NCI-H2029 treated with DMSO at 0.1 percent for 48 hours (cell line): Measurements from ENCODE around the gene P2RX6.
"Not testable (repeated sequence)": the region's sequence is repeated elsewhere in the genome, so short reads cannot be mapped to it uniquely, and the experiment has no call there.

Source experiments
- DNase-seq: peaks from one replicate; lab custom pipeline; 2025; lab: John Stamatoyannopoulos, UW

The P2RX6 gene

DNA sequence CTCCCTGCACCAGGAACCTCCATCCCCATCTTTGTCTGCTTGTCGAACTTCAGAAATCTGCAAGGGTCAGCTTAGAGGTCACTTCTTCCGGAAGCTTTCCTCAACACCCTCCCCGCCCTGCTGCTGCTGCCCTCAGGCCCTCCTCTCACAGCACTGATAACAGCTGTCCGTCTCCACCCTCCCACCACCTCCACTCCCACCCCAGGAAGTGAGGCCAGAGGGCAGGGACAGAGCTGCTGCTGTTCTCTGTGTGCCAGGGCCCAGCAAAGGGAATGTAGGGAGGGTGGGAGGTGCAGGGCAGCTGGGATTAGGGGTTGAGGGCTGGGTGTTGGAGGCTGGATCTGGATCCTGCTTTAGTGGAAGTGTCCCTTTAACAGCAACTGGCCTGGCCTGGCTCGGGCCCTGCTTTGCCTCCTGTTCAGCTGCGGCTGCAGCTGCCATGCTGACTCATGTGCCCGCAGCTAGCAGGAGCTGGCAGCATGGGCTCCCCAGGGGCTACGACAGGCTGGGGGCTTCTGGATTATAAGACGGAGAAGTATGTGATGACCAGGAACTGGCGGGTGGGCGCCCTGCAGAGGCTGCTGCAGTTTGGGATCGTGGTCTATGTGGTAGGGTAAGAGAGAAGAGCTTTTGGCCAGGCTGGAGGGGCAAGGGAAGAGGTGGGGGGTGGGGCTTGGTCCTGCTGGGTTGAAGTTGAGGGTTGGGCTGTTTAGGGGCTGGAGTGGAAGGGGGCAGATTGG, at the start of gene P2RX6:
TSS of gene P2RX6 (plus strand) at position 440 of the 740 bp plus-strand sequence. CDS start at position 450, 10 bp downstream.
- no peak for DNase-seq

DNA sequence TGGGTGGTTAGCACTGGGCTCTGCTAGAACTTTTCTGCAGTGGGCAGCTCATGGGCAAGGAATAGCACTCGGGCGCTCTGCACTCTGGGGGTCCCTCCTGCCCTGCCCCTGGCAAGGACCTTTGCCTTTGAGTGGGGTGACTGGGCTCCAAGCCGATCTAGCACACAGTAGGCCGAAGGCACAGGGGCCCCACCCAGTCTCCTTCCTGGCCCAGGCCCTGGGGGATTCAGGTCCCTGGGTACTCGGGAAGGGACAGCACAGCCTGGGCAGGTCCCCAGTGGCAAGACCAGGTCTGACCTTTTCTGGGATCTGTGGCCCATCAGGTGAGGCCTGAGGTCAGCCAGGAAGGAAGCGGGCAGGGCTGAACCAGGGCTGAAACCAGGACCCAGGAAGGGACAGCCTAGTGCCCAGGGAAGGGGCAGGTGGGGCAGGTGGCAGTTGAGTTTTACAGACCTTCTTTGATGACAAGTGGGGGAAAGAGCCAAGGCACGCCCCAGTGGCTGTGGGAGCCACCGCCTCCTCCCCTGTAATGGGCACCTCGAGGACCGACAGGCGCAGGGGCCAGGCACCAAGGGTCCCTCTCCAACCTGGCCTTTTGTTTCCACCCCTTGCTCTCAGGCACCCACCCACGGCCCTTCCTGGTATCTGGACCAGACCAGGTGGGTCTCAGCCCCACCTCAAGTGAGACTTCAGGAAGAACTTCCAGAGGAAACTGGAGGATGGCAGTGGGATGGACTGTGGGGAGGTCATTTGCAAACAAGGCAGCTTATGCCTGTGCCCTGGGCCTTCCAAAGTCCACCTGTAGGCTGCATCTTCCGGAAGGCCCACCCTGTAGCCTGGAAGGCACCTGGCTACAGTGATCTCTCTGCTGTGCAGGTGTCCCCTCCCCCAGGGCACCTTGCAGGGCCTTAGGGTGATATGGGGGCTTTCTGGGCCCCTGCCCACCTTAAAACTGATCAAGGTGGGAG, 48.8 kb upstream of the P2RX6 start:
- DNase-seq = no peak

DNA sequence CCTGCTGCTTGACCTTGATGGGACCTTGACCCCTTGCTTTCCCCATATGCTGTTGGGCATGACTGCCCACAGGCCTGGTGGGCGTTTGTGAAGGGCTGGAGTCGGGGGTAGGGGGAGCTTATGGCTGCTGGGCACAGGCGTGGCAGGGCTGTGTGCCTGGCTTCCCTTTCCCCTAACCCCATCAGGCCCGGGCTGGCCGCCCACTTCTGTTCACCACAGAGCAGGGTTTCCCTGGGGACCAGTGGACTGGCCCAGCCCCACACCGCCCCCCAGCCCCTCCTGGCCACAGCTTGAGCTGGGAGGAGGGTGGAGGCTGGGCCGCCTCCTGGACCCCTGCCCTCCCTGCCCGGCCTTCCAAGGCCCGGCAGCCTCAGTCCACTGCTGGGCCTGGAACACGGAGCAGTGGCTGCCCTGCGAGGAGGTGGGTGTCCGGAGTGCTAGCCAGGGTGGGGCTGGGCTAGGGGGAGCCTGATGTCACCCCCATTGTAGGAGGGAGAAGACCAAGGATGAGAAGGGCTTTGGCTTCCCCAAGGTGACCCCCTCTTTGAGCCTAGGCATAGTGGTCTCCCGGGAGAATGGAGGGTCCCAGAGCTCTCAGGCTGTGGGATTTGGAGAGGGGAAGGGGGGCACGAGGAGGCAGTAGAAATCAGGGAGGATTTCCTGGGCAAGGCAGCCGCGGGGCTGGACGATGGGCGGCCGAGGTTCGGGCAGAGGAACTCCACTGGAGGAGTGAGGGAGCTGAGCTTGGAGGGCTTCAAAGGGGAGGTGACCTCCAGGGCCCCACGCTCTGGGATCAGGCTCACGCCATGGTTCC, 47.9 kb upstream of the P2RX6 start, which contains the start of gene AIFM3:
TSS of gene AIFM3 (plus strand) at position 373 of the 814 bp plus-strand sequence. CDS start 690 bp downstream, outside the sequence.
- no peak for DNase-seq

DNA sequence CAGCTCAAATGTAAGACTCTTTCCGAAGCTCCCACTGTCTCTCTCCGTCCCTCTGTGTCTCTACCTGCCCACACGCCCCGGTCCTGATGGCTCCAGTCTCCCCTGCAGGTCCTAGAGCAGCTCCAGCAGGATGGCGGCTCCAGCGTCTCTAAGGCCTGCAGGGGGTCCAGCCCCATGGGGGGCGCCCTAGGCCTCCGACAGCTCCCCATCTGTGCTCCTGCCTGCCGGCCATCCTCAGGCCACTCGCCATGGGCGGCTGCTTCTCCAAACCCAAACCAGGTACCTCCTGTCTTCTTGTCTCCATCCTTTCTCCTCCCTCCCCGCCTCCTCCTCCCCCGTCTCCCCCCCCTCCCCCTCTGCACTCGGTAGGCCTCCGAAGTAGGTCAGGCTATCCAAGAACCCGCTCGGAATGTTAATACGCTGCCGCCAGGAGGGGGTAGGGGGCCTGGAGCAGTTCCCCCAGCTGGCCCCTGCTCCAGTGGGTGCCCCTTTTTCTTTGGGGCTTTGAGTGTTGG, 47.2 kb upstream of the P2RX6 start:
- no peak for DNase-seq

DNA sequence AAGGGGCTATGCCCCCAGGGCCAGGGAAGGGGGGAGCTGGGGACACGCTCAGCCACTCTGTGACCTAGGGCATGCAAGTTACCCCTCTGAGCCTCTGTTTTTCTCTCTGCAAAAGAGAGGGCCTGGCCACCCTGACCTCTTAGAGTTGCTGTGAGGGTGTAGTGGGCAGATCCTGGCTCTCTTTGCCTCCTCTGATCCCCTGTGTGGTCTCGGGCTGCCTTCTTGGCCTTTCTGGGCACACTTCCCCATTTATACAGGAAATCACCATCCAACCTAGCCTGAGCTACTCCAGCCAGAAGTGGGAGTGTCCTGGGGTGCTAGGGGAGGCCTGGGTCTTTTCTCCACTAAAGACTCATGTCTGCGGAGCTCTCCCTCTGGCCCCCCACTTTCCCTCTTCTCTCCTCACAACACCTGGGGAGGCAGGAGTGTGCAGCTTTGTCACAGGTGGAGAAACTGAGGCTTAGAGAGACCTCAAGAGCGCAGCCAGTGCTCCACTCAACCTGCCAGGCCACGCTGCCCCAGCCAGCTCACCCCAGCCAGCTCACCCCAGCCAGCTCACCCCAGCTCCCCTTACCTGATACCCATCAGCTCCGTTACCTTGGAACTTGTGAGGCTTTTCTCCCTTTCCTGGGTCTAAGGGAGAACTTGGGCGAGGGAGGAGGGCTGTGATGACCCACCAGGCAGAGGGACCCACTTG, 46.5 kb upstream of the P2RX6 start:
- DNase-seq = no peak

DNA sequence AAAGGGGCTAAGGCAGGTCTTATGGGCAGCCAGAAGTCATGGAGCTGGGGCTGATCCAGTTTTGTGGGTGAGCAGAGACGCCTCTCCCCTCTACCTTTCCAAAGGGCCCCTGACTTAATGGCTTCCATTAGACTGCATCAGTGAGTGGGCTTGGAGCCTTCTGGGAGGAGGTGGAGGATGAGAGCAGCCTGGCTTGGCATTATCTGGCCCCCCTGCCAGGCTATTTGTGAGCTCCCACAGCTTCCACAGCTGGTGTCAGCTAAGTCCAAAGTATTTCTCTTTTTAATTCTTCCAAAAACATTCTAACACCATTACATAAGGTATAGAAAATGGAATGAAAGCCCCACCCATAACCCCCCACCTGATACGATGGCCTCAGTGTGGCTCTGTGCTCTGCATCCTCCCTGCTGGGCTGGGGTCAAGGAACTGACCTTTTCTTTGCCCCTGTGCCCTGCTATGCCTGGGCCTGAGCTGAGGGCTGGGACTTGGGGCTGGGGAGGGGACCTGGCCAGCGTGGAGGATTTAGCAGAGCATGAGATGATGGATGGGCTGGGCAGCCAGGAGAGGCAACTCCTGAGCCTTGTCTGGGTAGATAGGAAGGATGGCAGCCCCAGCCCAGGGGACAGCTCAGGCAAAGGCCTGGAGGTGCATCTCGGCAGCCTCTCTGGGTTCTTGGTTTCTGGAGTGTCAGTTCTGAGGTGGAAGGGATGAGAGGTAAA, 43.9 kb upstream of the P2RX6 start:
- DNase-seq = no peak

DNA sequence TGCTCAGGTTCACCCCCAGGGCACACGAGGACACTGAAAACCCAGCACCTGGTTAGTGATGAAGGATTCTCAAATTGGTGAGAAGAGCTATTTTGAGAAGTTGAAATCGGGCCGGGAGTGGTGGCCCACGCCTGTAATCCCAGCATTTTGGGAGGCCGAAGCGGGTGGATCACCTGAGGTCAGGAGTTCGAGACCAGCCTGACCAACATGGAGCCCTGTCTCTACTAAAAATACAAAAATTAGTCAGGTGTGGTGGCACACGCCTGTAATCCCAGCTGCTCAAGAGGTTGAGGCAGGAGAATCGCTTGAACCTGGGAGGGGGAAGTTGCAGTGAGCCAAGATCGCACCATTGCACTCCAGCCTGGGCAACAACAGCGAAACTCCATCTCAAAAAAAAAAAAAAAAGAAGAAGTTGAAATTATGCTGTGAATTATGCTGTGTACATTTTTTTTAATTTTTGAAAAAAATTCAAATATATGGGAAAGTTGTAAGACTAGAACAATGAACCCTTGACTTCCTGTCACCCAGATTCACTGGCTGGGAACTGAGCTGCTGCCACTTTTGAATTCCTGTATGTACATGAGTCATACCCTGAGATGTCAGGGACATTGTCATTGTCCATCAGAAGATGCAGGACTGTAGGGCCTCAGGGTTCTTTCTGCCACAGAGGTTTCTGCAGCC, 42.8 kb upstream of the P2RX6 start:
- not testable (repeated sequence) for DNase-seq

DNA sequence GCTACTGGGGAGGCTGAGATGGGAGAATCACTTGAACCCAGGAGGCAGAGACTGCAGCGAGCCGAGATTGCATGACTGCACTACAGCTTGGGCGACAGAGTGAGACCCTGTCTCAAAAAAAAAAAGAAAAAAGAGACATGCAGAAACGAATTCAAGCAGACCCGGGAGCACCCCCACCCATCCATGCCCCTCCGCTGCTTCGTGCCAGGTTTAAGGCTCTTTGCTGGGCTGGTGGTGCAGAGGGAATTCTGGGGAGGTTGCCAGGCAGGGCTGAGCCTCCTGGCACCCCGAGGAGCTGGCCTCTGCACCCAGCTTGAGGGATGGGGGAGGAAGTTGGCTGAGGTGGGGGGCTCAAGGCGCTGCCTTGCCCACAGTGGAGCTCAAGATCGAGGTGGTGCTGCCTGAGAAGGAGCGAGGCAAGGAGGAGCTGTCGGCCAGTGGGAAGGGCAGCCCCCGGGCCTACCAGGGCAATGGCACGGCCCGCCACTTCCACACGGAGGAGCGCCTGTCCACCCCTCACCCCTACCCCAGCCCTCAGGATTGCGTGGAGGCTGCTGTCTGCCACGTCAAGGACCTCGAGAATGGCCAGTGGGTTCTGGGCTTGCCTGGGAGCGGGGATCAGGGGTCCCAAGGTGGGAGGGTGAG, 41.9 kb upstream of the P2RX6 start:
- DNase-seq = no peak

DNA sequence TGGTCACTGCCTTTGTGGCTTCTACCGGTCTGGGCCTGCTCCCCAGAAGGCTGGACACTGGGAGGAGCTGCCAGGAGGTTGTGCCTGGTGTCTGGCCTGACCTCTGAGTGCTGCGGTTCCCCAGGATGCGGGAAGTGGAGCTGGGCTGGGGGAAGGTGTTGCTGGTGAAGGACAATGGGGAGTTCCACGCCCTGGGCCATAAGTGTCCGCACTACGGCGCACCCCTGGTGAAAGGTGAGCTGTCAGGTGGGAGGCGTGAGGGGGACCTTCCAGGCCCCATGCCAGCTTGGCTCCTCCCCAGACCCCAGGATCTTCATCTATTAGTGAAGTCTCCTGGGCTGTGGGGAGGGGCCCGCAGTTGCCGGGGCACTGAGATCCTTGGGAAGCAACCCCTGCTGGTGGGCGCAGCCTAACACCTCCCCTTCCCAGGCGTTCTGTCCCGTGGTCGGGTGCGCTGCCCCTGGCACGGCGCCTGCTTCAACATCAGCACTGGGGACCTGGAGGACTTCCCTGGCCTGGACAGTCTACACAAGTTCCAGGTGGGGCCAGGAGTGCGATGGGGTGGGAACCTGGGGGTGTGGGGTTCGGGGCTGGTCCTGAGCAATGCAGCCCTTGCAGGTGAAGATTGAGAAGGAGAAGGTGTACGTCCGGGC, 41.2 kb upstream of the P2RX6 start:
- no peak for DNase-seq

DNA sequence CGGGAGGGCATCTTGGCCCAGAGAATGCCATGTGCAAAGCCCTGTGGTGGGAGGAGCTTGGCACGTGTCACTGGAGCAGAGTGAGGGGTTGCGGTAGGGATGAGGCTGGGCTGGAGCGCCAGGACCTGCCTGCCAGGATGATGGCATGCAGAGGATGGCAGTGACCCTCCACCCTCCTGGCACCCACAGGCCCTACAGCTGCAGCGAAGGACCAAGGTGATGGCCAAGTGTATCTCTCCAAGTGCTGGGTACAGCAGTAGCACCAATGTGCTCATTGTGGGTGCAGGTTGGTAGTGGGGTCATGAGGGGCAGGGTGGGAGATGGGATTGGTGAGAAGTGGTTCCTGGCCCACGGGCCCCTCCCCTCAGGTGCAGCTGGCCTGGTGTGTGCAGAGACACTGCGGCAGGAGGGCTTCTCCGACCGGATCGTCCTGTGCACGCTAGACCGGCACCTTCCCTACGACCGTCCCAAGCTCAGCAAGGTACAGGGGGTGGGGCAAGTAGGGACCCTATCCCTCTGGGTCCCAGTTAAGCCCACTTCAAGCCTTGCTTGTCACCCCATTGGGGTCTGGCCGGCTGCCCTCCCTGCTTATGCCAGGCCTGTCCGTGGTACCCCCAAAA, 40.5 kb upstream of the P2RX6 start:
- peak; percentile 10 for DNase-seq

DNA sequence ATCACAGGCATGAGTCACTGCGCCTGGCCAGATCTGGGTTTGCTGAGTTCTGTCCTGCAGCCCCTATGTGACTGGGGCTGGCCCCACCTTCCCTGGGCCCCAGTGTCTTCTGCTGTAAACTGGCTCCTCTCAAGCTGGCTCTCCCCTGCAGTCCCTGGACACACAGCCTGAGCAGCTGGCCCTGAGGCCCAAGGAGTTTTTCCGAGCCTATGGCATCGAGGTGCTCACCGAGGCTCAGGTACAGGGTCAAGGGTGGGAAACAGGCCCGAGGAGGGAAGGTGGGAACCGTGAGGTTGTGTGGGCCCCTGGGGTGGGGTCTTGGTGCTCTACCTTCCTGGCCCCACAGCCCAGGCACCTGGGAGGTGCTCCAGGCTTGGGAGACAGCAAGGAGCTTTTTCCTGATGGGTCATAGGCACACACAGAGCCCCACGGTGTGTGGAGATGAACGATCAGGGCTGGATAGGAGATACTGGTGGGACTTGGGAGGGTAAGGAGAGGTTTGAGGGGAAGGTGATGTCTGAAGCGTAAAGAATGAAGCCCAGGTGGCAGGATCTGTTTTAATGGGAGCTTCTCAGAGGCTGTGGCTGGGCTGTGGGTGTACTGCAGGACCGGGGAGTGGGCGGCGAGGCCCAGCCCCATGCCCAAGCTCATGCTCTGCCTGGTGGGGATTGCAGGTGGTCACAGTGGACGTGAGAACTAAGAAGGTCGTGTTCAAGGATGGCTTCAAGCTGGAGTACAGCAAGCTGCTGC, 39.2 kb upstream of the P2RX6 start:
- no peak for DNase-seq

DNA sequence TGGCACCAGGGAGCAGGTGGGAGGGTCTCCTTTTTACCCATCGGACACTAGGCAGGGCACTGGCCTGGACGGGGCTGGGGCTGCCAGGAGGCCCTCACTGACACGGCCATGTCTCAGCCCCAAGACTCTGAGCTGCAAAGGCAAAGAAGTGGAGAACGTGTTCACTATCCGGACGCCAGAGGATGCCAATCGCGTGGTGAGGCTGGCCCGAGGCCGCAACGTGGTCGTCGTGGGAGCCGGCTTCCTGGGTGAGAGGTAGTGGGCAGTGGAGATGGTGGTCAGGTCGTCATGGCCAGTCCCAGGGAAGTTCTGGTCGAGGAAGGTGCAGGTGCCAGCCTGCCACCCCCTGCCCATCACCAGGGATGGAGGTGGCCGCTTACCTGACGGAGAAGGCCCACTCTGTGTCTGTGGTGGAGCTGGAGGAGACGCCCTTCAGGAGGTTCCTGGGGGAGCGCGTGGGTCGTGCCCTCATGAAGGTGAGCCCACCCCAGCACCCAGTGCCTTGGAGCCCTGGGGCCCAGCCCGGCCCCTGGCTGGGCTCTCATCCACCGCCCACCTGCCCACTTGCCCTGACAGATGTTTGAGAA, 38.6 kb upstream of the P2RX6 start:
- no peak for DNase-seq

DNA sequence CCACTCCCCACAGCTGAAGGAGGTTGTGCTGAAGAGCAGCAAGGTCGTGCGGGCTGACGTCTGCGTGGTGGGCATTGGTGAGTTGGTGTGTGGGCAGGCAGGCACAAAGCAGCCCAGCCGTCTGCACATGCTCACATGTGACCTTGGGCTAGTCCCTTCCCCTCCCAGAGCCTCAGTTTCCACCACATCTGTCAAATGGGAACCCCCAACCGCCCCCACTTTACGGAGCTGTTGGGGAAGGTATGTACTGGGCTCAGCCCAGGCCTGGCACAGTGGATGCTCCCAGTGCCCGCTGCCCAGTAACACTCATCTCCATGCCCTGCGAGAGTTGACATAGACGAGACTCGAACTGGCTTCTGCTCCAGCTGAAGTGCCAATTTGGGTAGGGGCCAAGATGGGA, 37.9 kb upstream of the P2RX6 start:
- DNase-seq = no peak

DNA sequence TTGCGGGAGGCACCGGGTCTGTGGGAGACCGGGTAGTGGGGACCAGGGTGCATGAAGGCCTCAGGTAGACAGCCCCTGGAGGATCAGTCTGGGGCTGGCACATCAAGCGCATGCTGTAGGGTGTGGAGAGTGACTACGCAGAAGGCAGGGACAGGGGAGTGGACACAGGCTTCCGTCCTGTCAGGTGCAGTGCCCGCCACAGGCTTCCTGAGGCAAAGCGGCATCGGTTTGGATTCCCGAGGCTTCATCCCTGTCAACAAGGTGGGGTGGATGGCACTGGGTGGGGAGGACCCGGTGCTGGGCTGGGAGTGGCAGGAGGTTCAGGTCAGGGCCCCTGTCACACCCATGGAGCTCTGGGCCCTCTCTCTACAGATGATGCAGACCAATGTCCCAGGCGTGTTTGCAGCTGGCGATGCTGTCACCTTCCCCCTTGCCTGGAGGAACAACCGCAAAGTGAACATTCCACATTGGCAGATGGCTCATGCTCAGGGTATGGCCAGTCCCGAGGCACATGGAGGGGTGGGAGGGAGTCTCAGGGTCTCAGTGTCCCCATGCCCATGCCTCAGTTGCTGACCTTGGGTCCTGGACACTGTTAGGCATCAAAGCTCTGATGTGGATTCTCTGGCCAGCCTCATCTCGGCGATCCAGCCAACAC, 37.3 kb upstream of the P2RX6 start:
- DNase-seq = no peak

DNA sequence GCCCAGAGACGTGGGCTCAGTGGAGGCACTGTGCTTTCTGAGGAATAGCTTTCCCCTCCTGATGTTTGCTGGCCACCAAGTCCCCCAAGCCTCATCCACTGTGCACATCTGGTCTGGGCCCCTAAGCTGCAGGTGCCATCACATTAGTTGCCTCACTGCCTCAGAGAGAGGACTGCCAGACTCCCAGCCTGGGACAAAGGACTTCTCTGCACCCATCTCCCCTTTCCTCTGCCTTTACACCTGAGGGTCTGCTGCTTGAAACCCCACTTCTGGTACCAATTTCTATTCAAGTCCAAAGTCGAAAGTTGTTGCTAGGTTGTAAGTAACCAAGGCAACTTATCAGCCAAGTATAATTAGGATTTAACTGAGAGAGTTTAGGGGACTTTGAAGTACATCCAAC, 36.5 kb upstream of the P2RX6 start:
- no peak for DNase-seq

DNA sequence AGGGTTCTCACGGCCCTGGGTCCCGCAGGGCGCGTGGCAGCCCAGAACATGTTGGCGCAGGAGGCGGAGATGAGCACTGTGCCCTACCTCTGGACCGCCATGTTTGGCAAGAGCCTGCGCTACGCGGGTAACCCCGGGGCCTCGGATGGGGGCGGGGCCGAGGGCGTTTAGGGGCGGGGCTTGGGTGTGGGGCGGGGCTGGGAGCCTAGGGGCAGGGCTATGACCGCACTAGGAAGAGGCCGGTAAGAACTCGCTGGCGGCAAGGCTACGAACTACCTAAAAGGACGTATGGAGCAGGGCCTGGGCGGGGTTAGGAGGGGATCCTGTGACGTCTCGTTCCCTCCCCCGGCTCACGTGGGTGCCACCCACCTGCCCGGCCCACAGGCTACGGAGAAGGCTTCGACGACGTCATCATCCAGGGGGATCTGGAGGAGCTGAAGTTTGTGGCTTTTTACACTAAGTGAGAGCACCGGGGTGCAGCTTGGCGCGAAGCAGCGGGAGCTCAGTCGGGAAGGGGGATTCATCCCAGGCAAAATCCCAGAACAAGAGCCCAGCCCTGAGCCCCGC, 35.6 kb upstream of the P2RX6 start:
- DNase-seq = no peak
